Measurements from ENCODE around the gene COLEC11.

Gene COLEC11

DNA sequence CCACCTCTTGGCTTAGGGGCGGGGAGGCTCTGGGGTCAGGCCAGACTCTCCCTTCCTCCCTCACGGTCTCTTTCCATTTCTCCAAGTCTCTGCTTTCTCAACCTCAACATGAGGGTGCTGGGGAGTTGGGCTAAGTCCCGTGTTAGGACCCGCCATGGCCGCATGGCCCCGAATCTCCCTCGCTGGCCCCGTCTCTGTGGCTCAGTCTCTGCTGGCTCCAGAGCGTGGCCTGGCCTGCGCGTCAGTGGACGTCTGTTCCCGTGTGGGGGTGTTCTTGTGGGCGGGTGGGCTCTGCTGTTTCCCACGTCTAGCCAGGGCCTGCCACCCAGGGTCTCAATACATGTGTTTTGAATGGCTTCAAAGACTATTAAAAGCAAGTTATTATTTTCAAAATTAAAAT is 75.5 kb downstream of the COLEC11 start:
- no peak for DNase-seq (ENCODE audit: low read depth in 1 of 2, low spot score in 1 of 2)

DNA sequence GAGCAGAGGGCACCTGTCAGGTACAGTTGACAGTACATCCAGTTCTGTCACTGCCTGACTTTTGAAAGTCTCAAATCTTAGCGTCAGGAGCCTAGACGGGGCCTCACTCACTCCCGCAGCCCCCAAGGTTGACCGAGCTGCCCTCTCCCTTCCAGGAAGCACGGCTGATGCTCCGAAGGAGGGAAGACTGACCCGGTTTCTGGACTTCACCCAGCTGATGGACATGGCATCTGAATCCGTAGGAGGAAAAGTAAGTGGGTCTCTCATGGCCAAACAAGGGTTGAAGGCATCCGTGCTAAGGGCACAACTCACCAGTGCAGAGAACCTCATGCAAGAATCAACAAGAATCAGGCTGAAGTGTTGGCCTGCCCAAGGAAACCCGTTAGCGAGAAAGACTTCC is 76.0 kb downstream of the COLEC11 start:
- no peak for DNase-seq (ENCODE audit: low read depth in 1 of 2, low spot score in 1 of 2)

DNA sequence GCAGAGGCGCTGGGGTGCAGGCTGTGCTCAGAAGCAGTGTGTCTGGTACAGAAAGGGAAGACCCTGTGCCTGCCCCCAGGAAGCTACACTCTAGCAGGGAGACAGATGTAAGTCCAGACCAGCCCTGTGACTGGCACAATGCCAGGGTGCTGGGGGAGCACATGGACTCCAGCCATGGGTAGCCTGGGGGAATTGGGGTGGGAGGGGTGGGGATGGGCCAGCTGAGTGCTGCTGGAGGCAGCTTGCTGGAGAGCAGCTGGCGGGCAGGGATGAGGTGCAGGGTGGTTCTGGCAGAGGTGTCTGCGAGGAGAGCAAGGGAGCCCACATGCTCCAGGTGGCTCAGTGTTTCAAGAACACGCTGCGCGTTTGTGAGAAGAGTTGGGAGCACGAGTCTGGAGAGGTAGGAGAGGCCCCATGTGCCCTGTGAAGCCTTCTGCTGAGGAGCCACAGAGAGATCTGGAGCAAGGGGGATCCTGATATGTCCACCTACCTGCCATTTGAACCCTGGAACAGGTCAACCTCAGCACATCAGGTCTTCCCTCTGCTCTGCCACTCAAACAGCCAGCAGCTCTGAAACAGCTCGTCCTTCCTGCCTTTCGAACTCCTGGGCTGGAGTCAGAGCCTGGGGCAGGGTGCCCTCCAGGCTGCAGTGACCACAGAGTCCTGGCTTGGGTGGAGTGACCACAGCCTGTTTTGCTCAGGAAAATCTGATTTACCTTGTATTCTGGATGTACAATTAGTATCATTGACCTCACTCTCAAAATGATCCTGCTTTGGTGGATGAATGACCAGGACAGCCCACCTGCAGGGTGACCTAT is 78.2 kb downstream of the COLEC11 start:
- no peak for DNase-seq (ENCODE audit: low read depth in 1 of 2, low spot score in 1 of 2)

DNA sequence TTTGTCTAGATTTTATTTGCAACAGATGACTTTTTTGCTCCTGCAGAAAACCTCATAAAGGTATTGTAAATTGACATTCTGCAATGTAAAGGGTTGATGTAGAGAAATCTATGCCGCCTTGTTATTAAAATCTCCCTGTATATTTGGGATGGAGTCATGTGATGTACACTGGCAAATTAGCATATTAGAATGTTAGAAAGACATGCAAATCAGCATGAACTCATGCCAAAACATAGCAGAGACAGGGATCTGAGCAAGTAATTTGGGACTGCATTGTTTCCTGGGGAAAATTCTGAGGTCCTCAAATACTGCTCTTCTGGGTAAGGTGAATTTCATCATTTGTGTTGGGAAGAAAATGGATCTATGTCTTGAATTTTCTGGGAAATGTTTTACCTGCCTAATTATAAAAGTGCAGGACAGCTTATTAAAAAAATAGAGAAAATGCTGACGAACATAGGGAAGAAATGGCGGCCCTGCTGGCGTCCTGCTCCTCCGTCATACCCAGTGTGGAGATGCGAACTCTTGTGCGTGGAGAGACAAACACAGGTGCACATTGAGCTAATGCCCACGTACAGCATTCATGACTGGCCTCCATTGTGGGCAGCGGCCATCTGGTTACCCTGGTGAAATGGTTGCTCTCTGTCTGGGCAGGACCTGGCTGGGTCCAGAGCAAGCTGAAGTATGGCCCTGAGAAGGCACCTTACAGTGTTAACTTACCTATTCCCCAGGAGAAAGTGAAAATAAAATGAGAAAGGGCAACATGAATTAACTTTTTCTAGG is 79.3 kb downstream of the COLEC11 start:
- DNase-seq (ENCODE audit: low read depth in 1 of 2, low spot score in 1 of 2): no peak

DNA sequence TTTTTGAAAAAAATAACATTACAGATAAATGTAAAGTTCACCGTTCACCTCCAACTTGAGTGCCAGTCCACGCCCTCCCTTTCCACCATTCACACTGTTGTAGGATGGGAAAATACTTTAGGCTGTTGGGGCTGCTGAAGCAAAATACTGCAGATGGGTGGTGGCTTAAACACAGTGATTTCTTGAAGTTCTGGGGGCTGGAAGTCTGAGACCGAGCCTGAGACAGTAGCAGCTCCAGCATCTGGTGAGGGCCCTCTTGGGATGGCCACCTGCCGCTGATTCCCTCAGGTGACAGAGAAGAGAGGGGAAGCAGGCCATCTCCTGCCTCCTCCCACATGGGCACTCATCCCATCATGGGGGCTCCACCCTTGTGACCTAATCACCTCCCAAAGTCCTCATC is 80.8 kb downstream of the COLEC11 start:
- no peak for DNase-seq (ENCODE audit: low read depth in 1 of 2, low spot score in 1 of 2)

DNA sequence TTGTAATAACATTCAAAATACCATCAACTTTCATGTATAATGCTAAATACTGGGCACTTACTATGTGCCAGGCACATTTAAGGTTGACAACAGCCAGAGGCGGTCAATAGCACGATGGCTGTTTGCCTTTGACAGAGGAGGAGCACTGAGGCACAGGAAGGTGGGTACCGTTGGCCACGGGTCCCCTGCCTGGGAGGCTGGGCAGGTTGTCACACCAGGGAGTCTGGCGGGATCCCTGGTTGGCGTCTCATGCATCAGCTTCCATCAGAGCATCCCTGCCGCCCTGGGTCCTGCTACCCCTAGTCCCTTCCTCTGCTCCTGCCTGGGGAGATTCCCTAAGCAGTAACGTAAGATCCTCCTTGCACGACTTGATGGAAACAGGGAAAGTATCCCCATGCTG is 82.5 kb downstream of the COLEC11 start:
- DNase-seq (ENCODE audit: low read depth in 1 of 2, low spot score in 1 of 2): no peak

DNA sequence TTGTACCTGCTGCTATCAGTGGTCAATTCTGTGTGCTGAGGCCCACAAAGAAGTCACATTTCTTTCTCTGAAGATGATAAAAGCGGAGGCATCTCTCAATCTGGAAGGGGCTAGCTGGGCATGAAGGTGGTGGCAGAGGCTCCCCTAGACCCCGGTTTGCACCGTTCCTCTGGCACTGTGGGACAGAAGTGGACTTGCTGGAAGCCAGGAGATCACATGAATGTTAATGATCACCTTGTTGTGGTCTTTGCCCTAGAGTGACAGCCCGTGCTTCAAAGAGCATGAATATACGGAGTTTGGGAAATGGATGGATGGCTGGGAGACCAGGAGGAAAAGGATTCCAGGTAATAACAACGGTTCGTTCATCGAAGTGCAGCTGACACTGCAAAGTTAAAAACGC is 83.3 kb downstream of the COLEC11 start:
- no peak for DNase-seq (ENCODE audit: low read depth in 1 of 2, low spot score in 1 of 2)

DNA sequence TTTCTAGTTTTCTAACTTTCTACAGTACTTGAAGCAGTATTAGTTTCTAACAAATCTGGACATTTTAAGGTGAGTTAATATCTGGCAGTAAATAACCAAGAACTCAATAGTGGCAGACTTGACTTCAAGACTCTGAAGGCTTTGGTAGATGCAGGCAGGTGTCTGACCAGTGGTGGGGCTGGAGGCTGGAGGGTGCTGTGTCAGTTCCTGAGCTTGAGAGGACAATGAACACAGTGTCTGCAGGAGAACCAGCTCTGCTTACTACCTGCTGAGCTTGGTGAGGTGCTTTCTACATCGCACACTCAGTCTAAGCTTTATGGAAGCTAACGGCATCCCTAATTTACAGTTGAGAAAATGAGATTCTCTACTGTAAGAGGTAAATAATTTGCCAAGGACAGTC is 84.3 kb downstream of the COLEC11 start:
- no peak for DNase-seq (ENCODE audit: low read depth in 1 of 2, low spot score in 1 of 2)

DNA sequence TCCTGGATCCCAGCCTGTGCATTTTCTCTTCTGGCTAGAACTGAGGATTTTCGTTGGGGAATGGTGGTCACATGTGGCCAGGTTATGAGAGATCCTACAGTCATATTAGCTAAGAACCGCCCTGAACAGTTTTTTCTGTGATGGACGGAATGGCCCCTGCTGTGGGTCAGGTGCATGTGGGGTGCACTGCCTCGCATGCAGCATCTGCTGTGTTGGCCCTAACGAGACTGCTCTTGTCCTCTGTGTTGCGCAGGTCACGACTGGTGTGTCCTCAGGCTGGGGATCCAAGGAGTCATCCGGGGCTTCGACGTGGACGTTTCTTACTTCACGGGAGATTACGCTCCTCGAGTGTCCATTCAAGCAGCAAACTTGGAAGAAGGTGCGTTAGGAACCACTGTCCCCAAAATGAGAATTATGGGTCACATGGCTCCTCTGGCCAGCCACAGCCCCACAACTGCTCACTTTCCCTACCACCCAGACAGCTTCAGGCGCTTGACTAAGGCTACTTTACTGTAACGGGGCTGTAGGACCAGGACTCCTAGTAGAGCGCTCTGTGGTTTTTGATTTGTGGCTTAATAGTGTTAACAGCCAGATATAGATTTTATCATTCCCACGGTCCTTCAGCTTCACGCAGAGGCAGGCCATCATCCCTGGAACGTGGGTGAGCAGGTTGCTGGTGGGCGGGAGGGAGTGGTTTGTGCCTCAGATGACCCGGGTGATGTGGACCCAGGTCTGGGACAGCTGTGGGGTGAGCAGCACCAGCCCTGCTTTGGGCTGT is 84.9 kb downstream of the COLEC11 start:
- DNase-seq (ENCODE audit: low read depth in 1 of 2, low spot score in 1 of 2): no peak

DNA sequence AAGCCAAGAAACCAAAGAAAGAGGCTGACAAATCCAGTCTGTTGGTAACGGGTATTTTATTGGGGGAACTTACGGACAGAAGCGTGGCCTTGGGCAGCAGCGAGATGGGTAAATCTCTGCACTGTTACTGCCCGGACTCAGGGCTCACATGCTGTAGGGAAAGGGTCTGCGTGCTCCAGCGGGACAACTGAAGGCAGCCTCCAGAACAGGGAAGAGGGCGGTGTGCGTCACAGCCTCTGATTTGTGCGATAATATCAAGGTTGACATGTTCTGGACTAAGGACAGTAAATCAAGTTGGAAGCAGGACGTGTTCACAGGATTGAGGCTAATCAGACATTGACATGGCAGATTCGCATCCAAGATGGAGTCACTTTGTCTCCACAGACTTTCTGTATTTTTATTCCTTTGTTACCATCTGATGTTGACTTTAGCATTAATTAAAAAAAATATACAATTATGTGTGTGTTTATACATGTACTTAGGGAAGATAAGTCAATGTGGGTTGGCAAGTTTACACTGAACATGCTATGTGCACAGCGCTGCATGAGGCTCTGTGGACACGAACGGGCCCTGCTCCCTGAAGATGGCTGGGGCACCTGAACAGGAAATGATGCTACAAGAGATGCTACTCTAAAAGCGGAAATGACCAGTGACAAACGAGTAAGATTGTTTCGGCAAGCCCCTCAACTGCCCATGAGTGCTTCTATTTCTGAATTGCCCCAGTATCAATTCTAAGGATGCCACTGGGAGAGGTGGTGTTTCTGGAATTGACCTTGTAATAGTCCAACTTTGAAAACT is 85.8 kb downstream of the COLEC11 start:
- DNase-seq (ENCODE audit: low read depth in 1 of 2, low spot score in 1 of 2): no peak

DNA sequence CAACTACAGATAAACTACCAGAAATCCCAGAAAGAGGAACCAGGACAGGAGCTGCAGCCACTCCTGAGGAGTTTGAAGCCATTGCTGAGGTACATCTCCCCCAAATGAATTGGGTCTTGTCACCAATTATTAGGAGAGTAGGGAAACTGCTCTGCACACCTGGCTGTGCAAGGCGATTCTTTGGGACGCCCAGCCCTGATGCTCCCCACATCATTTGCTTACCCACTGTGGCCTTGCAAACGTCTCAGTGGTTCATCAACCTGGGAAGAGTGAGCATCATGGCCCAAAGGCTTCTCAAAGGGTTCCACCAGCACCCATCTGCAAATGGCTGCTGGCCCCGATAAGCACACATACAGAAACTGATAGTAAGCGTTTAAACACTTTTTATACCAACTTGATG is 86.7 kb downstream of the COLEC11 start:
- DNase-seq (ENCODE audit: low read depth in 1 of 2, low spot score in 1 of 2): no peak

DNA sequence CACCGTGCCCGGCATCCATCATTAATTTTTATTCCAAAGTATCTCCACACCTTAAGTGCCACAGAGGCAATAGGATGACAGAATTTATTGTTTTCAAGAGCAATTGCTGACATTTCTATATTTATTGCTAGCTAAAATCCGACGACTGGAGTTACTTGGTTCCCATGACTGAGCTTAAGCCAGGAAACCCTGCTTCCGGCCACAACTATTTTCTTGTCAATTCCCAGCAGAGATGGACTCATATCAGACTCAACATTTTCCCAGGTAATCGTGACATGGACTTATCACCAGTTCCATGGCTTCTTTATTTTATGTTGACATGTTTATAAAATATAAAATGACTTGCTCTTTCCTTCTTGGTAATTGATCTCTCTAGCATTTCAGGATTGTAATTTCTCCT is 87.9 kb downstream of the COLEC11 start:
- DNase-seq (ENCODE audit: low read depth in 1 of 2, low spot score in 1 of 2): no peak

DNA sequence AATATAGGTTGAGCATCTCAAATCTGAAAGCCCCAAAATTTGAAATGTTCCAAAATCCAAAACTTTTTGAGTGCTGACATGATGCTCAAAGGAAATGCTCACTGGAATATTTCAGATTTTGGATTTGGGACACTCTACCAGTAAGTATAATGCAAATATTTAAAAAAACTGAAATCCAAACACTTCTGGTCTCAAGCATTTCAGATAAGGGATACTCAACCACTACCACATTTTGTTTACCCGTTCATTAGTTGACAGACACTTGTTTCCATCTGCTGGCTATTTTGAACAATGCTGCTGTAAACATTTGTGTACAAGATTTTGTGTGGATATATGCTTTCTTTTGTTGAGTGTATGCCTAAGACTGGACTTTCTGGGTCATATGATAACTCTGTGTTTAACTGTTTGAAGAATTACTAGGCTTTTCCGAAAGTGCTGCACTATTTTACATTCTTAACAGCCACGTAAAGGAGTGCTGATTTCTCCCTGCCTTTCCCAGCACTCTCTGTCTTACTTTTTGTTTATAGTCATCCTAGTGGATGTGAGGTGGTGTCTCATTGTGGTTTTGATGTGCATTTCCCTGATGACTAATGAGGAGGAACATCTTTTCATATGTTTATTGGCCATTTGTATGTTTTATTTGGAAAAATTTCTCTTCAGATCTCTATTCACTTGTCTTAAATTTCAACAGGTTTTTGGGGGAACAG is 89.0 kb downstream of the COLEC11 start:
- no peak for DNase-seq (ENCODE audit: low read depth in 1 of 2, low spot score in 1 of 2)

DNA sequence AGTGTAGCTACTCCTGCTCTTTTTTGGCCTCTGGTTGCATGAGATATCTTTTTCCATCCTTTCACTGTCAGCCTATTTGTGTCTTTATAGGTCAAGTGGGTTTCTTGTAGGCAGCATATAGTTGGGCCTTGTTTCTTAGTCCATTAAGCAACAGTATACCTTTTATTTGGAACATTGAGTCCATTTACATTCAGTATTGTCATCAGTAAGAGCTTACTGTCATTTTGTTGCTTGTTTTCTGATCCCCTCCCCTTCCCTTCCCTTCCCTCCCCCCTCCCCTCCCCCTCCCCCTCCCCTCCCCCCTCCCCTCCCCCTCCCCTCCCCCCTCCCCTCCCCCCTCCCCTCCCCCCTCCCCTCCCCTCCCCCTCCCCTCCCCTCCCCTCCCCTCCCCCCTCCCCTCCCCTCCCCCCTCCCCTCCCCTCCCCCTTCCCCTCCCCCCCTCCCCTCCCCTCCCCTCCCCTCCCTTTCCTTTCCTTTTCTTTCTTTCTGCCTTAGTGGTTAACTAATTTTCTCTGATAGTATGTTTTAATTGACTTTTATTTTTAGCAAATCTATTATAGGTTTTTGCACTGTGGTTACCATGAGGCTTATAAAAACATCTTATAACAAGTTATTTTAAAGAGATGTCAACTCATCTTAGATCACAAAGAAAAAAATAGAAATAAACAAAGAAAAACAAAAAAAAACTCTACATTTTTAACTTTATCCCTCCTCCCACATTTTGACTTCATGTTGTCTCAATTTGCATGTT is 95.3 kb downstream of the COLEC11 start:
- no peak for DNase-seq (ENCODE audit: low read depth in 1 of 2, low spot score in 1 of 2)

DNA sequence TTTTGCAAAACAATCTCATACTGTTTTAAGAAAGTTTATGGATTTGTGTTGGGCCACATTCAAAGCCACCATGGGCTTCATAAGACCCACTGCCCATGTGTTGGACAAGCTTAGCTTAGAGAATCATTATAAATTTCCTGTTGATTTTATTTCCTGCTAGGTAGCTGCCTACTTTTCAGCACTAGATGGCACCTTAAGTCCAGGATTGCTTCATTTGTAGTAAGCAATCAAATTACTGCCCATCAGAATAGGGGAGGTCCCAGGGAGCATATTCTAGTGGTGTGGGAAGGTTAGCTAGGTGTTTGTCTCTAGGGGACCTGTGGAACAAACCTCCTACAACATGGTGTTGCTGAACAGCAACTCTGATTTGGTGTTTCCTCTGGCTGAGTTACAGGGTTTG is 97.5 kb downstream of the COLEC11 start:
- no peak for DNase-seq (ENCODE audit: low read depth in 1 of 2, low spot score in 1 of 2)

All from activated CD4-positive, alpha-beta T cell treated with anti-CD3 and anti-CD28 coated beads, Interleukin-2, amount 50 U/mL, for 24 hours (primary cell).